ENCODE results near the gene SLC2A1. TPM values are rescaled to one million over a fixed set of nuclear protein-coding genes. Genes with fewer than 3 reads are reported as not detected.

The SLC2A1 gene
- total RNA-seq, 1 donor from 2014 or later, result 303 TPM

- TF ChIP-seq EZH2phosphoT487 (IDR thresholded peaks at IDR 0.05) (no peak), CTCF (IDR thresholded peaks at IDR 0.05) (no peak), EZH2 (IDR thresholded peaks at IDR 0.05) (no peak)
- H3K36me3 ChIP-seq, result peaks cover 11% of the 10 kb centered on the region
- no peak overlapping the region for H3K4me2 ChIP-seq
- peaks cover 100% of the 10 kb centered on the region for H3K79me2 ChIP-seq (ENCODE audit: low read depth)
- DNase-seq (ENCODE audit: low spot score), result no peak
- Mint-ChIP-seq H3K4me3 (no peak overlapping the region), H3K36me3 (peaks cover 61% of the 10 kb centered on the region), H3K9me3 (no peaks in the 10 kb centered on the region), H3K27ac (no peak overlapping the region), H3K27me3 (ENCODE audit: insufficient read depth, low read depth) (peaks cover 7% of the 10 kb centered on the region), H3K4me1 (peaks cover 73% of the 10 kb centered on the region)
- H3K9ac ChIP-seq, result no peak overlapping the region
- H3K27ac ChIP-seq, result no peak overlapping the region
- no peak overlapping the region for H3K4me3 ChIP-seq
- no peaks in the 10 kb centered on the region for H3K9me3 ChIP-seq (ENCODE audit: low read depth)
- H4K20me1 ChIP-seq (ENCODE audit: low read depth), result peaks cover 100% of the 10 kb centered on the region
- peaks cover 12% of the 10 kb centered on the region for H3K4me1 ChIP-seq
- H2AFZ ChIP-seq (replicated peaks), result no peak overlapping the region
- H3F3A ChIP-seq (ENCODE audit: low read depth), result peaks cover 61% of the 10 kb centered on the region
- H3K27me3 ChIP-seq, result no peaks in the 10 kb centered on the region
Measured at GRCh38 chr1:42934541-42935312, 23.9 kb downstream of the SLC2A1 start.

GRCh38 chr1:42933610-42934491, 24.8 kb downstream of the SLC2A1 start:
- Histone ChIP-seq H2AFZ (replicated peaks) (no peak overlapping the region), H3K4me1 (peaks cover 12% of the 10 kb centered on the region), H3K9me3 (ENCODE audit: low read depth) (no peaks in the 10 kb centered on the region), H3K27ac (peak overlapping the region; percentile 63), H3K79me2 (ENCODE audit: low read depth) (peaks cover 96% of the 10 kb centered on the region), H3K36me3 (peaks cover 15% of the 10 kb centered on the region), H3K4me3 (no peak overlapping the region), H3K4me2 (no peak overlapping the region), H4K20me1 (ENCODE audit: low read depth) (peaks cover 100% of the 10 kb centered on the region), H3F3A (ENCODE audit: low read depth) (peaks cover 66% of the 10 kb centered on the region), H3K27me3 (no peaks in the 10 kb centered on the region), H3K9ac (no peak overlapping the region)
- no peak for TF ChIP-seq EZH2phosphoT487 (IDR thresholded peaks at IDR 0.05)
- Mint-ChIP-seq H3K36me3 (peaks cover 63% of the 10 kb centered on the region), H3K4me1 (peaks cover 75% of the 10 kb centered on the region), H3K27ac (no peak overlapping the region), H3K9me3 (no peaks in the 10 kb centered on the region), H3K27me3 (ENCODE audit: insufficient read depth, low read depth) (peaks cover 10% of the 10 kb centered on the region), H3K4me3 (no peak overlapping the region)
- DNase-seq (ENCODE audit: low spot score), result no peak

- Histone ChIP-seq H3K9me3 (ENCODE audit: low read depth) (no peaks in the 10 kb centered on the region), H3K4me3 (no peak overlapping the region), H3K36me3 (peaks cover 17% of the 10 kb centered on the region), H3K4me1 (peaks cover 12% of the 10 kb centered on the region), H3F3A (ENCODE audit: low read depth) (peaks cover 72% of the 10 kb centered on the region), H3K27ac (peak overlapping the region; percentile 63), H3K9ac (no peak overlapping the region), H3K27me3 (no peaks in the 10 kb centered on the region), H2AFZ (replicated peaks) (no peak overlapping the region), H3K4me2 (no peak overlapping the region), H3K79me2 (ENCODE audit: low read depth) (peaks cover 90% of the 10 kb centered on the region), H4K20me1 (ENCODE audit: low read depth) (peaks cover 100% of the 10 kb centered on the region)
- no peak overlapping the region for H3K4me3 Mint-ChIP-seq
- H3K4me1 Mint-ChIP-seq, result peaks cover 72% of the 10 kb centered on the region
- DNase-seq (ENCODE audit: low spot score), result no peak
- peaks cover 63% of the 10 kb centered on the region for H3K36me3 Mint-ChIP-seq
- peaks cover 15% of the 10 kb centered on the region for H3K27me3 Mint-ChIP-seq (ENCODE audit: insufficient read depth, low read depth)
- TF ChIP-seq CTCF (IDR thresholded peaks at IDR 0.05) (no peak), EZH2 (IDR thresholded peaks at IDR 0.05) (no peak), EZH2phosphoT487 (IDR thresholded peaks at IDR 0.05) (no peak)
- peak overlapping the region; percentile 38 for H3K27ac Mint-ChIP-seq
- H3K9me3 Mint-ChIP-seq, result no peaks in the 10 kb centered on the region
Measured at GRCh38 chr1:42933060-42933586, 25.5 kb downstream of the SLC2A1 start.

All from neural progenitor cell (in vitro differentiated cells).